ENCODE data around the gene AHCYL2.

Gene AHCYL2

DNA sequence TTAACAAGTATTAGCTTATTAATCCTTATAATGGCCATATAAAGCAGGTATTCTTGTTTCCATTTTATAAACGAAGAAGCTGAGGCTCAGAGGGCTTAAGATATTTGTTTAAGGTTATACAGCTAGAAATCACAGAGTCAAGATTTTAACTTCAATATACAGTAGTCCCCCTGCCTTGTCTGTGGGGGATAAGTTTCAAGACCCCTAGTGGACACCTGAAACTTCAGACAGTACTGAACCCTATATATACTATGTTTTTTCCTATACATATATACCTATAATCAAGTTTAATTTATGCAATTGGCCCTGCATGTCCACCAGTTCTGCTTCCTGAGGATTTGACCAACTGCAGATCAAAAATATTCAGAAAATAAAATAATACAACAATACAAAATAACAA lies 165.0 kb downstream of the AHCYL2 start:
- TF ChIP-seq, protein P1, sequence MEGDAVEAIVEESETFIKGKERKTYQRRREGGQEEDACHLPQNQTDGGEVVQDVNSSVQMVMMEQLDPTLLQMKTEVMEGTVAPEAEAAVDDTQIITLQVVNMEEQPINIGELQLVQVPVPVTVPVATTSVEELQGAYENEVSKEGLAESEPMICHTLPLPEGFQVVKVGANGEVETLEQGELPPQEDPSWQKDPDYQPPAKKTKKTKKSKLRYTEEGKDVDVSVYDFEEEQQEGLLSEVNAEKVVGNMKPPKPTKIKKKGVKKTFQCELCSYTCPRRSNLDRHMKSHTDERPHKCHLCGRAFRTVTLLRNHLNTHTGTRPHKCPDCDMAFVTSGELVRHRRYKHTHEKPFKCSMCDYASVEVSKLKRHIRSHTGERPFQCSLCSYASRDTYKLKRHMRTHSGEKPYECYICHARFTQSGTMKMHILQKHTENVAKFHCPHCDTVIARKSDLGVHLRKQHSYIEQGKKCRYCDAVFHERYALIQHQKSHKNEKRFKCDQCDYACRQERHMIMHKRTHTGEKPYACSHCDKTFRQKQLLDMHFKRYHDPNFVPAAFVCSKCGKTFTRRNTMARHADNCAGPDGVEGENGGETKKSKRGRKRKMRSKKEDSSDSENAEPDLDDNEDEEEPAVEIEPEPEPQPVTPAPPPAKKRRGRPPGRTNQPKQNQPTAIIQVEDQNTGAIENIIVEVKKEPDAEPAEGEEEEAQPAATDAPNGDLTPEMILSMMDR (IDR thresholded peaks at IDR 0.05; ENCODE audit: borderline replicate concordance, control extremely low read depth, extremely low read depth, insufficient read depth, missing control alignments): no peak
- in situ Hi-C loops (cut with MboI; ENCODE audit: low sequenced_read_pairs, unreplicated experiment): no loop called here

DNA sequence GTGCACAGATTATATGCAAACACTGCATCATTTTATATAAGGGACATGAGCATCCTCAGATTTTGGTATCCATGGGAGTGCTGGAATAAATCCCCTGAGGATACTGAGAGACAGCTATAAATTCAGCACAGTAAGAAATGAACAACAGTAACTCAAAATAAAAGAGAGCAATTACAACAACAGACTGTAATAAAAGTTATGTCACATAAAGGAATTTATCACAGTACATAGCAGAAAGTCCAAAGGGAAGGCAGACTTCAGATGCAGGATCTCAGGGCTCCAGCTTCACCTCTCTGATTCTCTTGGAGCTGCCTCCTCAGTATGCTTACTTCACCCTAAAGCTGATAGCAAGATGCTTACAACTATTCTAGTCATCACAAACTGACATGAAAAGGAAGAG lies 165.5 kb downstream of the AHCYL2 start:
- DNase-seq (ENCODE audit: low spot score): no peak
- TF ChIP-seq, protein P1 (IDR thresholded peaks at IDR 0.05; ENCODE audit: borderline replicate concordance, control extremely low read depth, extremely low read depth, insufficient read depth, missing control alignments): no peak
- in situ Hi-C loops (cut with MboI; ENCODE audit: low sequenced_read_pairs, unreplicated experiment): no loop called here

More for the DNA sequence above, 165.0 kb downstream of the AHCYL2 start:
- DNase-seq (ENCODE audit: low spot score): no peak

DNA sequence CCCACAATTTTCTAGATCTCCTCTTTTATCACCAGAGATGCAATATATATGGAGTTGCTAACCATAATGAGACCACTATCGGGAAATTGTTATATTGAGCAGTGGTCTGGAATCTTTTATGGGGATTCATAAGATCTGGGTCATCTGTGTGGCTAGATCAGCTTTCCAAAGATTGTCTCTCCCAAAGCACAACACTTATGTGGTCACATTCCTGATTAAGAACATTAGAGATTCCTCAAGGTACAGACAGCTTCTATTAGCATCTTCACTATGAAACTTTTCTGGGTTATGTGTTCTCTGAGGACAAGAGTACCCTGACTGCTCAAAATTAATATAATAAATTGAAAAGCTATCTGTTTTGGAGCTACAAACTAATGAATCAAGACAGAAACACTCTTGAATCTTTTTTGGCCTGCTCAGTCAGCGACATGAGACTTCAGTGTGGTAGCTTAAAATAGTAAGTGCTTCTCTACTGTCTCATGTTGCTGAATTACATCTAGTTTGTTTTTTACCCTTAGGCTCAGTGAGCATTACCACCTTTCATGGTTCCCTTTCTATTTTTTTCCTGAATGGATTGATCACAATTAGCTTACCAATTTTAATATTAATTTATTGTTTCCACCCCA lies 166.8 kb downstream of the AHCYL2 start:
- no peak for DNase-seq (ENCODE audit: low spot score)
- TF ChIP-seq, protein P1 (IDR thresholded peaks at IDR 0.05; ENCODE audit: borderline replicate concordance, control extremely low read depth, extremely low read depth, insufficient read depth, missing control alignments): no peak
- in situ Hi-C loops (cut with MboI; ENCODE audit: low sequenced_read_pairs, unreplicated experiment): no loop called here

DNA sequence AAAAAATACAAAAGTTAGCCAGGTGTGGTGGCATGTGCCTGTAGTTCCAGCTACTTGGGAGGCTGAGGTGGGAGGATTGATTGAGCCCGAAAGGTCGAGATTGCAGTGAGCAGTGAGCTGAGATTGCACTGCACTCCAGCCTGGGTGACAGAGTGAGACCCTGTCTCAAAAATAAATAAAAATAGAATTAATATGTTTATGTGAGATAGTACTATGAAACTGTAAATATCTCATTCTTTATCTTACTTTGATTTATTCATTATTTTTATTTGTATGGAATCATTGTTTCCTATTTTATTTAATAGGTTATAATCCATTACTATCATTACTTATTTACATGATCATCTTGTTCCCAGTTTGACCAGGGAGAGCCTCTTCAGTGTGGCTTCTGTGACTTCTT lies 168.4 kb downstream of the AHCYL2 start:
- in situ Hi-C loops (cut with MboI; ENCODE audit: low sequenced_read_pairs, unreplicated experiment): no loop called here
- DNase-seq (ENCODE audit: low spot score): no peak
- TF ChIP-seq, protein P1 (IDR thresholded peaks at IDR 0.05; ENCODE audit: borderline replicate concordance, control extremely low read depth, extremely low read depth, insufficient read depth, missing control alignments): no peak

DNA sequence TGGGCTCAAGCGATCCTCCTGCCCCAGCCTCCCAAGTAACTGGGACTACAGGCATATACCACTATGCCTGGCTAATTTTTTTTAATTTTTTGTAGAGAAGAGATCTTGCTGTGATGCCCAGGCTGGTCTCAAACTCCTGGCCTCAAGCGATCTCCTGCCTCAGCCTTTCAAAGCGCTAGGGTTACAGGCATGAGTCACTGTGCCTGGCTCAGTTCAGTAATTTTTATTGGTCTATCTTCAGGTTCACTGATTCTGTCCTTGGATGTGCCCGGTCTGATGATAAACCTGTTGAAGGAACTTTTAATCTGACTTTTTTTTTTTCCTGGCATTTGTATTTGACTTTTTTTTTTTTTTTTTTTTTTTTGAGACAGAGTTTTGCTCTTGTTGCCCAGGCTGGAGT lies 169.3 kb downstream of the AHCYL2 start:
- TF ChIP-seq, protein P1 (IDR thresholded peaks at IDR 0.05; ENCODE audit: borderline replicate concordance, control extremely low read depth, extremely low read depth, insufficient read depth, missing control alignments): no peak
- no peak for DNase-seq (ENCODE audit: low spot score)
- in situ Hi-C loops (cut with MboI; ENCODE audit: low sequenced_read_pairs, unreplicated experiment): no loop called here

DNA sequence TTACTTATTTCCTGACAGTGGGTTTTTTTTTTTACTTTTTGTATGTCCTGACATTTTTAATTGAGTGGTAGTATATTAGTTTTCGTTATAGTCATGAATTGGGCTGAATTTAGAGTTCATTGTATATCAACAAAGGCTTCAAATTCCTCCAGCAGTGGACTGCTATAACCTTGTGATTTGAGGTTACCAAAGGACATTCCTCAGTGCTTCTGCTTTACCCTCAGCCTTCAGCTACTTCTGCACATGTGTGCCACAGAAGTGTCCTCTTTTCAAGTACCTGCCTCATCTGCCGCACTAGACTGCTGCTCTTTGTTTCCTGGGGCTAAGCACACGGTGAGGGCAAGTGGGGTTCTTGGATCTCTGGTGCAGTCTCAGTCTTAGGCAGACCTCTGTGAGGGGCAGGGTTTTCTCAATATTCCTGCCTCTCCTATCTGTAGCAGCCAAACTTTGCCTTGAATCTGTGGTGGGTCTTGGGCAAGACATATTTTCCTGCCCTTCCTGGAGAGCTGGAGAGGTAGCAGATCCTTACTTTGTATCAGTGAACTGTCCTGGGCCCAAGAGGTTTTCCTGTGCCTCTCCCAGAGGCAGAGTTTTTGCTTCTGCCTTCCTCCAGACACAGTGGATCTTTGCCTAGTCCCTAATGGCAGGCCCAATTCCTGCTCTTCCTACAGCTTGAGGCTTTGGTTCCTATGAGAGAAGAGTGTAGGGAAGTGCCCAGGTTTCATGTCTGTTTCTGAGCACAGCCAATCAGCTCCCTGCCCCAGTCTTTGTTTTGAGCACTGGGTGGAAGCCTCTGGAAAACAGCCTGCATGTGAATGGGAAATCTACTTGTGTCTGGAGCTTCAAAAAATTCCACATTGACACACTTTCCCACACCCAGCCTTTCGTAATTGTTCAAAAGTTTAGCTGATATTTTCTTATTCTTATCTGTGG lies 170.4 kb downstream of the AHCYL2 start:
- TF ChIP-seq, protein P1 (IDR thresholded peaks at IDR 0.05; ENCODE audit: borderline replicate concordance, control extremely low read depth, extremely low read depth, insufficient read depth, missing control alignments): no peak
- in situ Hi-C loops (cut with MboI; ENCODE audit: low sequenced_read_pairs, unreplicated experiment): no loop called here
- DNase-seq (ENCODE audit: low spot score): no peak
